HCT116 (cell line): ENCODE data around the gene SLCO2A1. TPM values are rescaled to one million over a fixed set of nuclear protein-coding genes. Genes with fewer than 3 reads are reported as not detected.

Experiments
- ATAC-seq: fragments of 200-7000 bp; cut with Tn5 transposase; 2 replicates; pipeline ENCODE4 v1.9.1; 2020; ENCODE audit warnings: mild to moderate bottlenecking, moderate library complexity
- BruUV-seq: library from RNA; stranded (reverse); fragments of 400-500 nt; replicated peaks from 2 replicates; lab custom pipeline; 2021; lab: Mats Ljungman, UMichigan
- CTCF ChIA-PET: fragments of 300-600 bp; sonication (Branson Sonifier 250); formaldehyde crosslinking; loops from one replicate; lab custom pipeline; 2021; ENCODE audit warnings: antibody characterized with exemption; lab: Charles Lee
- POLR2A ChIA-PET: fragments of 300-600, 350-600 bp; sonication (Branson Sonifier 250); formaldehyde crosslinking; loops from one replicate; lab custom pipeline; 2021; ENCODE audit warnings: antibody characterized with exemption; lab: Charles Lee
- RAD21 ChIA-PET, 2 experiments: fragments of 300-600 bp; sonication (Branson Sonifier 250); formaldehyde crosslinking; loops; one replicate each; lab custom pipeline; 2023; ENCODE audit warnings: low total read pairs in 2 of 2; ENCODE audit not compliant: uncharacterized antibody in 2 of 2, unreplicated experiment in 2 of 2, low non-redundant PET in 1 of 2; lab: Charles Lee
- DNase-seq: peaks from one replicate; pipeline ENCODE4 v3.0.0-alpha.2; 2010; ENCODE audit warnings: low read depth, low spot score
- H2AFZ ChIP-seq: fragments of 200-600 bp; shearing (Covaris generic), sonication (generic); 2 replicates; pipeline ENCODE4 v1.6.1; 2017; ENCODE audit warnings: low read depth, mixed run types, mixed read lengths, antibody characterized with exemption, low read length; ENCODE audit not compliant: poor library complexity, severe bottlenecking
- H3K27ac ChIP-seq: 2 replicates; pipeline ENCODE4 v1.5.1; 2012; ENCODE audit warnings: low read depth, low read length
- H3K27me3 ChIP-seq: fragments of 200-600 bp; sonication (generic); 2 replicates; pipeline ENCODE4 v1.6.1; 2016; ENCODE audit warnings: mixed run types, low read length, mixed read lengths; ENCODE audit not compliant: insufficient read depth
- H3K36me3 ChIP-seq, 2 experiments: fragments of 200-500 bp in 1 of 2; fragments of 200-600 bp in 1 of 2; sonication (Bioruptor generic) in 1 of 2; sonication (generic) in 1 of 2; 2 replicates each; pipeline versions ENCODE4 v1.5.1 to v1.6.1; 2014 to 2016; ENCODE audit warnings: low read length in 2 of 2, inconsistent platforms in 1 of 2, mixed read lengths in 1 of 2, mixed run types in 1 of 2; ENCODE audit not compliant: insufficient read depth in 2 of 2, control insufficient read depth in 1 of 2
- H3K4me1 ChIP-seq, 2 experiments: fragments of 200-600 bp in 1 of 2; sonication (generic) in 1 of 2; 2 replicates each; pipeline versions ENCODE4 v1.5.1 to v1.6.1; 2012 to 2017; ENCODE audit warnings: low read length in 2 of 2, inconsistent platforms in 1 of 2, mild to moderate bottlenecking in 1 of 2, mixed read lengths in 1 of 2, mixed run types in 1 of 2, moderate library complexity in 1 of 2; ENCODE audit not compliant: insufficient read depth in 2 of 2, control insufficient read depth in 1 of 2
- H3K4me2 ChIP-seq: fragments of 200-600 bp; sonication (generic); 2 replicates; pipeline ENCODE4 v1.6.1; 2017; ENCODE audit warnings: mixed run types, low read length, mixed read lengths
- H3K4me3 ChIP-seq, 2 experiments: fragments of 200-600 bp in 1 of 2; sonication (generic) in 1 of 2; replicated peaks in 1 of 2; 2 replicates each; pipeline ENCODE4 v1.5.1; 2011 to 2016; ENCODE audit warnings: low read length in 2 of 2, control low read depth in 1 of 2, low read depth in 1 of 2, mild to moderate bottlenecking in 1 of 2, mixed read lengths in 1 of 2, mixed run types in 1 of 2
- H3K79me2 ChIP-seq: fragments of 200-600 bp; sonication (generic); 2 replicates; pipeline ENCODE4 v1.6.1; 2017; ENCODE audit warnings: mild to moderate bottlenecking, mixed run types, low read length, moderate library complexity, mixed read lengths; ENCODE audit not compliant: insufficient read depth
- H3K9ac ChIP-seq: fragments of 200-600 bp; sonication (generic); 2 replicates; pipeline ENCODE4 v1.6.1; 2016; ENCODE audit warnings: low read length, mixed read lengths
- H3K9me2 ChIP-seq: fragments of 200-600 bp; sonication (generic), shearing (Covaris generic); 2 replicates; pipeline ENCODE4 v1.6.1; 2017; ENCODE audit warnings: mixed run types, mild to moderate bottlenecking, moderate library complexity; ENCODE audit not compliant: insufficient read depth
- H3K9me3 ChIP-seq, 2 experiments: fragments of 200-500 bp in 1 of 2; fragments of 200-600 bp in 1 of 2; sonication (Bioruptor generic) in 1 of 2; sonication (generic) in 1 of 2; 2 replicates each; pipeline ENCODE4 v1.6.1; 2014 to 2017; ENCODE audit warnings: low read length in 2 of 2, mixed read lengths in 2 of 2, inconsistent platforms in 1 of 2, low read depth in 1 of 2, mild to moderate bottlenecking in 1 of 2, mixed run types in 1 of 2, moderate library complexity in 1 of 2; ENCODE audit not compliant: control insufficient read depth in 1 of 2, insufficient read depth in 1 of 2
- H4K20me1 ChIP-seq: fragments of 200-600 bp; sonication (generic), shearing (Covaris generic); 2 replicates; pipeline ENCODE4 v1.6.1; 2017; ENCODE audit warnings: mixed run types, mild to moderate bottlenecking, moderate library complexity; ENCODE audit not compliant: insufficient read depth
- ATF3 ChIP-seq: IDR thresholded peaks from 2 replicates; pipeline ENCODE4 v1.6.1; 2012
- CEBPB ChIP-seq: IDR thresholded peaks from 2 replicates; pipeline ENCODE4 v1.6.1; 2012; ENCODE audit warnings: low read depth
- EGR1 ChIP-seq: IDR thresholded peaks from 2 replicates; pipeline ENCODE4 v1.6.1; 2012; ENCODE audit warnings: low read depth
- ELF1 ChIP-seq: IDR thresholded peaks from 2 replicates; pipeline ENCODE4 v1.6.1; 2012; ENCODE audit warnings: low read depth, borderline replicate concordance
- EZH2phosphoT487 ChIP-seq: fragments of 200-600 bp; IDR thresholded peaks from 2 replicates; pipeline ENCODE4 v1.6.1; 2018; ENCODE audit warnings: antibody characterized with exemption, borderline replicate concordance
- FOSL1 ChIP-seq: IDR thresholded peaks from 2 replicates; pipeline ENCODE4 v1.6.1; 2012; ENCODE audit warnings: low read depth
- JUND ChIP-seq: IDR thresholded peaks from 2 replicates; pipeline ENCODE4 v1.6.1; 2012
- POLR2A ChIP-seq: IDR thresholded peaks from 2 replicates; pipeline ENCODE4 v1.7.0; 2011; ENCODE audit warnings: borderline replicate concordance; ENCODE audit not compliant: insufficient read depth, insufficient read length; ENCODE audit errors: extremely low read depth
- POLR2AphosphoS5 ChIP-seq: IDR thresholded peaks from 2 replicates; pipeline ENCODE4 v1.6.1; 2011; ENCODE audit warnings: mild to moderate bottlenecking, low read depth, low read length, moderate library complexity
- RAD21 ChIP-seq: IDR thresholded peaks from 2 replicates; pipeline ENCODE4 v1.6.1; 2012; ENCODE audit warnings: low read depth, mild to moderate bottlenecking
- REST ChIP-seq: IDR thresholded peaks from 2 replicates; pipeline ENCODE4 v1.6.1; 2012; ENCODE audit warnings: low read depth
- SP1 ChIP-seq: IDR thresholded peaks from 2 replicates; pipeline ENCODE4 v1.6.1; 2012; ENCODE audit warnings: low read depth
- SRF ChIP-seq: IDR thresholded peaks from 2 replicates; pipeline ENCODE4 v1.6.1; 2012; ENCODE audit warnings: low read depth
- ZBTB33 ChIP-seq: IDR thresholded peaks from 2 replicates; pipeline ENCODE4 v1.6.1; 2011; ENCODE audit warnings: mild to moderate bottlenecking, low read length, moderate library complexity; ENCODE audit not compliant: insufficient replicate concordance; ENCODE audit errors: extremely low read depth
- ZFX ChIP-seq: fragments of 450-650 bp; IDR thresholded peaks from 2 replicates; pipeline ENCODE4 v1.6.1; 2017
- ZNF274 ChIP-seq: fragments of 200-500 bp; sonication (Bioruptor generic); IDR thresholded peaks from 2 replicates; pipeline ENCODE4 v1.6.1; 2014; ENCODE audit warnings: mild to moderate bottlenecking, low read depth, low read length, inconsistent platforms
- intact Hi-C: fragments of 100-400 bp; cut with micrococcal nuclease; formaldehyde crosslinking; loops from 2 replicates; pipeline ENCODE4 v1.10.0; 2022
- total RNA-seq: library from RNA; stranded (reverse); gene quantifications from one replicate; pipeline ENCODE4 v1.2.1, GENCODE V29; 2021; ENCODE audit not compliant: unreplicated experiment
- TF ChIP-seq, protein P1 (sequence below), 3 experiments: fragments of 200-600 bp in 1 of 3; sonication (generic) in 1 of 3; IDR thresholded peaks in 2 of 3; conservative IDR thresholded peaks in 1 of 3; 2 replicates each; pipeline ENCODE4 v1.5.1; 2012 to 2017; ENCODE audit warnings: low read depth in 2 of 3, low read length in 2 of 3, antibody characterized with exemption in 1 of 3, borderline replicate concordance in 1 of 3, control low read depth in 1 of 3, mild to moderate bottlenecking in 1 of 3, mixed read lengths in 1 of 3, mixed run types in 1 of 3, moderate library complexity in 1 of 3; ENCODE audit not compliant: insufficient read depth in 1 of 3
- TF ChIP-seq, protein P2 (sequence below): IDR thresholded peaks from 2 replicates; pipeline ENCODE4 v1.6.1; 2012

The SLCO2A1 gene
- total RNA-seq, 1 experiment from 2014 or later, result 0.52 TPM

DNA sequence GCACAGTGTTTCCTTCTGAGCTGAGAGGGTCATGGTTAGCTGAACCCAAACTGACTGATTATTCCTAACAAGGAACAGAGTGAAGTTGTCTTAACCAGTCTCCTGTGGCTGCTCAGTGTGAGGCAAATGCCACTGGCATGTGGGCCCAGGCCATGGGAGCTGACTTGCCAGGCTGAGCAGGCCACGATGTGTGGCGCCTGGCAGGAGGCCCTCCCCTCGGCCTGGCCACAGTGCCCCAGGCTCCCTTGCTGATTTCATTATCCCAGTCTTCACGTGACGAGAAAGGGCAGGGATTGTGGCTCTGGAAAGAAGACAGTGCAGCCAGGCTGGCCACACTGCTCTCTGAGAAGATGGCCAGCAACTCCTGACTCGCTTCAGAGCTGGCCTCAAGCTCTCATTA, 58.8 kb downstream of the SLCO2A1 start (continued):
- TF ChIP-seq REST (no peak), POLR2AphosphoS5 (no peak), ZFX (no peak)
- TF ChIP-seq, all 23 proteins: peak for 0

- BruUV-seq, result no TSS peak
- no peak for ATAC-seq
- CTCF ChIA-PET, result no interaction called here
- TF ChIP-seq ELF1 (no peak), ZNF274 (no peak), SP1 (no peak), ZBTB33 (no peak), JUND (no peak), SRF (no peak), POLR2A (no peak), POLR2AphosphoS5 (no peak), EZH2phosphoT487 (no peak), ATF3 (no peak), FOSL1 (no peak), RAD21 (no peak), CEBPB (no peak), EGR1 (no peak)
- TF ChIP-seq, protein P1, sequence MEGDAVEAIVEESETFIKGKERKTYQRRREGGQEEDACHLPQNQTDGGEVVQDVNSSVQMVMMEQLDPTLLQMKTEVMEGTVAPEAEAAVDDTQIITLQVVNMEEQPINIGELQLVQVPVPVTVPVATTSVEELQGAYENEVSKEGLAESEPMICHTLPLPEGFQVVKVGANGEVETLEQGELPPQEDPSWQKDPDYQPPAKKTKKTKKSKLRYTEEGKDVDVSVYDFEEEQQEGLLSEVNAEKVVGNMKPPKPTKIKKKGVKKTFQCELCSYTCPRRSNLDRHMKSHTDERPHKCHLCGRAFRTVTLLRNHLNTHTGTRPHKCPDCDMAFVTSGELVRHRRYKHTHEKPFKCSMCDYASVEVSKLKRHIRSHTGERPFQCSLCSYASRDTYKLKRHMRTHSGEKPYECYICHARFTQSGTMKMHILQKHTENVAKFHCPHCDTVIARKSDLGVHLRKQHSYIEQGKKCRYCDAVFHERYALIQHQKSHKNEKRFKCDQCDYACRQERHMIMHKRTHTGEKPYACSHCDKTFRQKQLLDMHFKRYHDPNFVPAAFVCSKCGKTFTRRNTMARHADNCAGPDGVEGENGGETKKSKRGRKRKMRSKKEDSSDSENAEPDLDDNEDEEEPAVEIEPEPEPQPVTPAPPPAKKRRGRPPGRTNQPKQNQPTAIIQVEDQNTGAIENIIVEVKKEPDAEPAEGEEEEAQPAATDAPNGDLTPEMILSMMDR (IDR thresholded peaks at IDR 0.05 in 2 of 3, conservative IDR thresholded peaks at IDR 0.05 in 1 of 3; ENCODE audit: borderline replicate concordance in 1 of 3, insufficient read depth in 1 of 3, low read depth in 2 of 3, low read length in 2 of 3), result no peak
- TF ChIP-seq, protein P2, sequence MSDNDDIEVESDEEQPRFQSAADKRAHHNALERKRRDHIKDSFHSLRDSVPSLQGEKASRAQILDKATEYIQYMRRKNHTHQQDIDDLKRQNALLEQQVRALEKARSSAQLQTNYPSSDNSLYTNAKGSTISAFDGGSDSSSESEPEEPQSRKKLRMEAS, result no peak
Measured at GRCh38 chr3:133970339-133970738, 59.4 kb downstream of the SLCO2A1 start.

More at GRCh38 chr3:133970339-133970738, 59.4 kb downstream of the SLCO2A1 start:
- DNase-seq, result no peak
- POLR2A ChIA-PET, result no interaction called here
- Histone ChIP-seq H3K4me2 (no peak overlapping the region), H3K4me1 (no peaks in the 10 kb centered on the region), H3K27ac (no peak overlapping the region), H4K20me1 (no peaks in the 10 kb centered on the region), H3K9ac (no peak overlapping the region), H2AFZ (no peak overlapping the region), H3K36me3 (no peaks in the 10 kb centered on the region), H3K9me2 (no peaks in the 10 kb centered on the region), H3K27me3 (no peaks in the 10 kb centered on the region), H3K79me2 (no peaks in the 10 kb centered on the region), H3K4me3 (no peak overlapping the region), H3K9me3 (no peaks in the 10 kb centered on the region)
- intact Hi-C loops, result no loop called here
- RAD21 ChIA-PET, result no interaction called here
